ENCODE measurements around the gene IGF2BP1.

Gene IGF2BP1

DNA sequence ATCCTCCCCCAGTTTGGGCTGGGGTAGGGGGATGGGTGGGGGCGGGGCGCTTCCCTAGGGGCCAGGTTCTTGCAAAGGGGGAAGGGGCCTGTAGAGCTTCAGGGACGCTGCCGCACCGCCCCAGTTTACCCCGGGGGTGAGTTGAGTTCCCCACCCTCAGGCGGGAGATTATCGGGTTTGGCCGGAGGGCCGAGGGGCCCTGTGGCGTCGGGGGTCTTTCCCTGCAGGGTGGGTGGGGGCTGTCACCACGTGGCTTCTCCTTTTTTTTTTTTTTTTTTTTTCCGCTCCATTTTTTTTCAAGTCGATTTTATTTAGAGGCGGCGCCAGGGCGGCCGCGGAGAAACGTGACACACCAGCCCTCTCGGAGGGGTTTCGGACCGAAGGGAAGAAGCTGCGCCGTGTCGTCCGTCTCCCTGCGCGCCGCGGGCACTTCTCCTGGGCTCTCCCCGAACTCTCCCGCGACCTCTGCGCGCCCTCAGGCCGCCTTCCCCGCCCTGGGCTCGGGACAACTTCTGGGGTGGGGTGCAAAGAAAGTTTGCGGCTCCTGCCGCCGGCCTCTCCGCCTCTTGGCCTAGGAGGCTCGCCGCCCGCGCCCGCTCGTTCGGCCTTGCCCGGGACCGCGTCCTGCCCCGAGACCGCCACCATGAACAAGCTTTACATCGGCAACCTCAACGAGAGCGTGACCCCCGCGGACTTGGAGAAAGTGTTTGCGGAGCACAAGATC lies at the start of gene IGF2BP1:
TSS of gene IGF2BP1 (plus strand) at position 283 of the 724 bp plus-strand sequence. CDS start at position 644, 361 bp downstream.
- peak; percentile 97 for DNase-seq (ENCODE audit: low spot score)

DNA sequence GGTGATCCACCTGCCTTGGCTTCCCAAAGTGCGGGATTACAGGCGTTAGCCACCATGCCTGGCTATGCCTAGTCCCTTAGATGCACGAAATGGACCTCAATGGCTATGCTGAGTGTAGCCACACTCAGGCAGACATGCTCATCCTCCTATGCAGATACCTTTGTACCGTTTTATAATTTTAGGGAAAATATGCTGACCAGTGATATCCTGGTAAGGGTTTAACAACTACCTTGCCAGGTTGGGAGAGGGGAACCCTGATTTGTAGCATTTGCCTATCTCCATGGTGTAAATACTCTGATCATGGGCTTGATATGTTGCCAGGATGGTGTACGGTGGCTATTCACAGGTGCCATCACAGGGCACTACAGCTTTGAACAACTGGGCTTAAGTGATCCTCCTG lies 45.6 kb upstream of the IGF2BP1 start:
- DNase-seq (ENCODE audit: low spot score), result no peak

DNA sequence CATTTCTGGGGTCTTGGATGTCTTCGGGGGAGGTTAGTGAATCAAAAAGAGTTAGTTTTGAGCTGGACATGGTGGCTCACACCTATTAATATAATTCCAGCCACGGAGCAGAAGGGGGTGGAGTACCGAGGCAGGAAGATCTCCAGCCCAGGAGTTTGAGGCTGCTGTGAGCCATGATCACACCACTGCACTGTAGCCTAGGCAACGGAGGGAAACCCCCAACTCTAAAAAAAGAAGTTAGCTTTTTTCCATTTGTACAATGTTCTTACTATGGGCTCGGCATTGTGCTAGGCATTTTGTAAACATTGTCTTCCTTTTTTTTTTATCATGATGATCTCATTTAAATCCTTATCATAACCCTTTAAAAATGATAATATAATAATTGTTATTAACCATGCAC lies 44.3 kb upstream of the IGF2BP1 start:
- DNase-seq (ENCODE audit: low spot score), result no peak

DNA sequence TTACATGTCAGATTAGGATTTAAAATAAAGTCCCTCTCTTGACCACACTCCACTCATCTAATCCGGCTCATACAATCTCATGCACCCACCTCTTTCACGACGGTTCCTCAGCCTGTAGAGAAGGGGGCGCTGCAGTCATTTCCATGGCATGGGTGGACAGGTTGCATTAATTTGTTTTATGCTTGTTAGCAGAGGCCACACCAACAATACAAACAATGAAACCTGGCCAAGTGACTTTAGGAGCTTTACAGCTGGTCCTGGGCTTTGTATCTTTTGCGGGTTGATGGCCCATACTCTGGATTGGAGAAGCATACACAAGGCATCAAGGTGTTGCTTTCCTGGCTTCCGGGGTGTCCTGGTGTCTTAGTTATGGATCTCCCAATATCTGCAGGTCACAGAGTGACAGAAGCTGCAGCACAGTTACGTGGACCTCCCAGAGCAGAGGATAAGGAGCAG lies 42.9 kb upstream of the IGF2BP1 start:
- peak; percentile 72 for DNase-seq (ENCODE audit: low spot score)

DNA sequence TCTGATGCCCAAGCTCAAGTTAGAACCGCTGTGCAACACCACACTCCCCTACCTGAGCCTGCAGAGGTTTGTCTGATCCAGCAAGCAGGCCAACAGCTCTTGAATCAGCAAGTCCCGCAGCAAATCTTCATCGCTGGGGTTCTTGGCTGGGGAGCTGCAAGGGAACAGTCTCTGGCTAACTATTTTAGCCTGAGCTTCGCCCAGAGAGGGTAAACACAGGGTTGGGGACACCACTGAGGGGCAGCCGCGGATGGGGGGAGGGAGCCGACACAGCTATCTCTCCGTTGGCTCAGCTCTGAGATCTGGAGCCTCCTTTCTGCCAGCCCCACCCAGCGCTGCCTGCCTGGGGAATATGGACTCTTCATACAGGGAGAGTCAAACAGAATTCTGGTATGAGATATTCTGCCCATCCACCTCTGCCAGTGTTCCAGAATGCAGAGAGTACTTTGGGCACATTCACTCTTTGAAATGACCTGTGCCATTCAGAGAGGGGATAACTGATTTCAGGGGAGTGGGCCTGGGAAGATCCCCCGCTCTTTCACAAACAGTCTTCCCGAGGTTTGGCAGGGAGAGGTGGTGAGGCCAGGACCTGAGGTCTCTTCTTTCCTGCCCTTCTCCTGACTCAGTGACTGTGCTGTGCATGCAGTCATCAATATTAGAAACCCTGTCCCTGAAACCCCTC lies 36.2 kb upstream of the IGF2BP1 start:
- peak; percentile 61 for DNase-seq (ENCODE audit: low spot score)

DNA sequence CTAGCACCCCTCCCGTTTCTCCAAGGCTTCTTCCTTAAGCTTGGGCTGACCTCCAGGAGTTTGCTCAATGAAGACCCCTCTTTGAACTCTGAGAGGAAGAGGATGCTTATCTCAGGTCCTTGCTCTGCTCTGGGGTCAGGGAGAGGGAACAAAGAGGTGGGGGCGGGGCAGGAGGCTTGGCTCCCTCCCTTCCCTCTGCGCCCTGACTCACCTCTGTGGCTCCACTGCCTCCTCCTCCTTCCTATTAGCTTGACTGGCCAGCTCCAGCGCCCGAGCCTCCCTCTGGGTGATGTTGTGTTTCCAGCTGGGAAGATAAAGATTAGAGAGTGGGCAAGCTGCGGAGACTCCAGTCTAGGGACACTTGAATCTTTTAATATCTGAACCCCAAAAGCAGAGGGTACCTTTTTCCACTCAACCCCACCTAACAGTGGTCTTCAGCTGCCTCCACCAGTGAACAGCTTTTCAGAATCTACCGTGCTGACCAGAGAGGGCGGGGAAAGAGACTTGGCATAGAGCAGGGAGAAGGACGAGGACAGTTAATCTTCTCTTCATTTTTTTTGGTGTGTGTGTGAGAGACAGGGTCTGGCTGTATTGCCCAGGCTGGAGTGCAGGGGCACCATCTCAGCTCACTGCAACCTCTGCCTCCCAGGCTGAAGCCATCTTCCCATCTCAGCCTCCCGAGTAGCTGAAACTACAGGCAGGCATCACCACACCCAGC lies 35.5 kb upstream of the IGF2BP1 start:
- peak; percentile 74 for DNase-seq (ENCODE audit: low spot score)

DNA sequence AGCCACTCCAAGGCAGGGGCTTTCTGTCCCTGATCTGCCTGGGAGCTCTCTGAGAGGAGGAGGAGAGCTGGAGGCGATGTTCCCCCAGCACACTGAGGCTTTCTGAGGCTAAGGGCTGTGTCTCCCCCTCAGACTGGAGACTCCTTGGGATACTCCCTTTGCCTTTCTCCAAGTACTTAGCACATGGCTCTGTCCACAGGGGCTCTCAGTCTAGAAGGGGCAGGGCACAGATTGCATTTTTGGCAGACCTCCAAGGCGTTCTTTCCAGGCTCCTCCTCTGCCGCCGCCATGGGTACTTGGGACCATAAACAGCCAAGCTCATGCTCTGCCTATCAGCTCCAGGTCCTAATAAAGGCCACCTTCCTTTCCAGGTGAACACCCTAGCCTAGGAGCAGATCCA lies 27.0 kb upstream of the IGF2BP1 start:
- no peak for DNase-seq (ENCODE audit: low spot score)

DNA sequence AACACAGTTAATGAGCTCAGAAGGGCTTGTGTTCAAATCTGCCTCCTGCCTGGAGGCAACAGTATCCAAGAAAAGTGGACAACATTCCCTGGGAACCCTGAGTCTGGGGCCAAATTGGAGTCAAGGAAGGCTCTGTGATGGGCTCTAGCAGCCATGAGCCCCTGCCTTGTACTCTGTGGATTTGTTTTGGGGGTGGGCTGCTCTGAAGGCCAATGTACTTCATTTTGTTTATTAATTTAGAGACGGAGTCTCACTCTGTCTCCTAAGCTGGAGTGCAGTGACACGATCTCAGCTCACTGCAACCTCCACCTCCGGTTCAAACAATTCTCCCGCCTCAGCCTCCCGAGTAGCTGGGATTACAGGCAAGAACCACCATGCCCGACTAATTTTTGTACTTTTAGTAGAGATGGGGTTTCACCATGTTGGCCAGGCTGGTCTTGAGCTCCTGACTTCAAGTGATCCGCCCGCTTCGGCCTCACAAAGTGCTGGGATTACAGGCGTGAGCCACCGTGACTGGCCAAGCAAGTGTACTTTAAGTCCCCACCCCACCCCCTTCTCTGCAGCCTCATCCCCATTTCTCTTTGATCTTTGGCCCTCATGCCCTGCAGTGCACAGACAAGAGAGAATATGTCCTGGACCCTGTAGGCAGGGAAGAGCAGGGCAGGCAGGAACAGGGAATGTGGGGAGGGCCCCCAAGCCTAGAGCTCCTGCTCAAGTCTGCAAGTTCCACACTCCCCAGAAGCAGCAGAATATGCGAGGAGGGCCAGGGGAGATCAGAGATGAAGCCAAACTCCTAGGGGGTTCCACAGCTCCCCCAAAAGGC lies 26.1 kb upstream of the IGF2BP1 start:
- peak; percentile 74 for DNase-seq (ENCODE audit: low spot score)

DNA sequence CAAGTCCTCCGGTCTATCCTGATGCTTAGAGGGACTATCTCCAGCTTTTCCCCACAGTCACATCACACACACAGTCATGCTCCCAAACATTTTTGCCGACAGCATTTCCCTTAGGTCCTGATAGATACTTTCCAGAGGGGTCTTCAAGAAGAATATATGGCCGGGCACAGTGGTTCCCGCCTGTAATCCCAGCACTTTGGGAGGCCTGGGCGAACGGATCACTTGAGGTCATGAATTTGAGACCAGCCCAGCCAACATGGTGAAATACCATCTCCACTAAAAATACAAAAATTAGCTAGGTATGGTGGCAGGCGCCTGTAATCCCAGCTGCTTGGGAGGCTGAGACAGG lies 24.5 kb upstream of the IGF2BP1 start:
- no peak for DNase-seq (ENCODE audit: low spot score)

DNA sequence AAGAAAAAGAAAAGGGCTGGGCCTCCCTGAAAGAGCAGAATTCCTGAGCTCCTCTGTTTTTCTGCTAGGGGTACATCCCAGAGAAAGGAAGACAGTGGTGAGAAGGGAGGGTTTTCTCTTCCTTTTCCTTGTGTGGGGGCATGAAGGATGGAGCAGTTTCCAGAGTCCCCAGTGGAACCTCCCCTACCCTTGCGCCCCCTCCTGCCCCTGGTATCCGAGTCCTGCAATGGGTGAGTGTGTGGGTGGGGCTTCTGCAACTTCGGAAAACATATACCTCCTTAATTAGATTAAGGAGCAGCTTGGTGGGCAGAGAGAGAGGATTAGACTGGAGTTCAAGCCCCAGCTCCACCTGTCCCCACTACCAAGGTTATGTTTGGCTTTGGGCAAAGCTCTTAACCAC lies 23.4 kb upstream of the IGF2BP1 start:
- DNase-seq (ENCODE audit: low spot score), result no peak

DNA sequence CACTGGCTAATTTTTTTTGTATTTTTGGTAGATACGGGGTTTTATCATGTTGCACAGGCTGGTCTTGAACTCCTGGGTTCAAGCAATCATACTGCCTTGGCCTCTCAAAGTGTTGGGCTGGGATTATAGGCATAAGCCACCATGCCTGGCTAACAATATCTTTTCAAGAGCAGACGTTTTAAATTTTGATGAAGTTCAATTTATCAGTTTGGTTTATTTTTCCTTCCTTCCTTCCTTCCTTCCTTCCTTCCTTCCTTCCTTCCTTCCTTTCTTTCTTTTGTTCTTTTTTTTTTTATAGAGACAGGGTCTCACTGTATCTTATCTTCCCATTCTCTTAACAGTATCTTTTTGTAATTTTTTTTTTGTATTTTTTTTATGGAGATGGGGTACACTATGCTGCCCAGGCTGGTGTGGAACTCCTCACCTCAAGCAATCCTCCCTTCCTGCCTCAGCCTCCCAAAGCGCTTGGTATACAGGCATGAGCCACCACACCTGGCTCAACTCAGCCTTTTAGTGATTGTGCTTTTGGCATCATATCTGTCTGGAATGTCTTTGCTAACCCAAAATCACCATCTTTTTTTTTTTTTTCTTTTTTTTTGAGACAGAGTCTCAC lies 15.2 kb upstream of the IGF2BP1 start:
- DNase-seq (ENCODE audit: low spot score), result peak; percentile 10

DNA sequence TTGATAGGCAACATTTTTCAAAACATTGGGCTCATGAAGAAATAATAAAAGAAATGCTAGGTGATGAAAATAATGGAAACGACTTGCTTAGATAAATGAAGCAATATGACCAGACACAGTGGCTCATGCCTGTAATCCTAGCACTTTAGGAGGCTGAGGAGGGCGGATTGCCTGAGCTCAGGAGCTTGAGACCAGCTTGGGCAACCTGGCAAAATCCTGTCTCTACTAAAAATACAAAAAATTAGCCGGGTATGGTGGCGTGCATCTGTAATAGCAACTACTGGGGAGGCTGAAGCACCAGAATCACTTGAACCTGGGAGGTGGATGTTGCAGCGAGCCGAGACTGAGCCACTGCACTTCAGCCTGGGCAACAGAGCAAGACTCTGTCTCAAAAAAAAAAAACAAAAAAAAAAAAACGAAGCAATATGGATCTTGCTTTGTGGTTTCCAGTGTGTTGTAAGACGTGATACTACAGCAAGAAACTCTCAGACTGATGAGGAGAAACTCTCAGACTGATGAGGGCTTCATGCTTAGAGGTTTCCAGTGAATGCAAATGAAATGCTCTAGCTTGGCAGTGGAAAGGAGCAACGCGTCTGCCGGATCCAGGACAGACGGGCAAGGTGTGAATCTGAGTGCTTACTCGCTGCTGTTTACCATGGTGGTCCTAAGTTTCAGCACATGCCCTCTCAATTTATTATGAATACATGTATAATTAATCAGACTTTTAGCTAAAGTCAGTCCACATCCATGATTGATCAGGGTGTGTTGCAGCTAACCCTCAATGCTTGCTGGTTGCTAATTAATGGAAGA lies 11.5 kb upstream of the IGF2BP1 start:
- peak; percentile 36 for DNase-seq (ENCODE audit: low spot score)

DNA sequence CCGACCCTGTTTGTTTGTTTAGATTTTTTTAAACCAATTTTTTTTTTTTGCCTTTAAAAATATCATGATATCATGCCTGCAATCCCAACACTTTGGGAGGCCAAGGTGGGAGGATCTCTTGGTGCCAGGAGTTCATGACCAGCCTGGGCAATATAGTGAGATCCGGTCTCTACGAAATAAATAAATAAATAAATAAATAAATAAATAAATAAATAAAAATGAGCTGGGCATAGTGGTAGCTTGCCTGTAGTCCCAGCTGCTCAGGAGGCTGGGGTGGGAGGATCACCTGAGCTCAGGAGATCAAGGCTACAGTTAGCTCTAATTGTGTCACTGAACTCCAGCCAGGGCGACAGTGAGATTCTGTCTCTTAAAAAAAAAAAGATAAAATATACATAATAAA lies 8.1 kb upstream of the IGF2BP1 start:
- peak; percentile 9 for DNase-seq (ENCODE audit: low spot score)

DNA sequence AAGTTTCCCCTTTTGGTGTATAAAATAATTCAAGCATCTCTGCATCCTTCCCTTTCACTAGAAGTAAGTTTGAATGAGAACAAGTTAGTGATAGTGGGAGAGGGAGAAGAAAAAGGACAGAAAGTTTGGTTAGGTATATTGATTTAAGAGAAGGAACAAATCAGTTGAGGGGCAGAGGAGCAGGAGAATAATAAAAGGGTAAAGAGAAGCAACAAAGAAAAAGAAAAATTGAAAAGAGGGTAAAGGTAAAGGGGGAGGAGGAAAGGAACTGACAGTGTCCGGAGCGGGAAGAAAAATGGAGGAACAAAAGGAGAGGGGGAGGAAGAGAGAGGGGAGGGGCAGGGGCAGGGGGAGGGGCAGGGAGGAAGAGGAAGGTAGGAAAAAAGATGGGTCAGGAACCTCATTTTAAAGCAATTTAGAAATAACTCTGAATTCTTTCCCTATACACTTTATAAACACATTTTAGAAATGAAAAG lies 6.3 kb upstream of the IGF2BP1 start:
- DNase-seq (ENCODE audit: low spot score), result peak; percentile 50

DNA sequence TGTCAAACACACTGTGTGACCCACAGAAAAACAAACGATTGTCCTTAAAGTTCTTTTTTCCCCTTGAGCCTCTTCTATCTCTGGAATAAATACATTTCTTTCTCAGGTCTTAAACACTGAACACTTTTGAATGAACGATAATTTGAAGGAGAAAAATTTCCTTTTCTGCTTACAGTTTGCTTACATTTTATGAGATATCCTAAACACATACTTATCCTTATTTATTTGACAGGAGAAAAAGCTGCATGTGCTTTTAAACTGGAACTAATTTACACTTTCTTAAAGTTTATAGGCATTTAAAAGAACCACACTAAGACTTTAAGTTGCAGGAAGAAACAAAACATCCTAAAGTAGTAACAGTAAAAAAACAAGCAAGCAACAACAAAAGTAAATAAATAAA lies 4.7 kb upstream of the IGF2BP1 start:
- DNase-seq (ENCODE audit: low spot score), result no peak

DNA sequence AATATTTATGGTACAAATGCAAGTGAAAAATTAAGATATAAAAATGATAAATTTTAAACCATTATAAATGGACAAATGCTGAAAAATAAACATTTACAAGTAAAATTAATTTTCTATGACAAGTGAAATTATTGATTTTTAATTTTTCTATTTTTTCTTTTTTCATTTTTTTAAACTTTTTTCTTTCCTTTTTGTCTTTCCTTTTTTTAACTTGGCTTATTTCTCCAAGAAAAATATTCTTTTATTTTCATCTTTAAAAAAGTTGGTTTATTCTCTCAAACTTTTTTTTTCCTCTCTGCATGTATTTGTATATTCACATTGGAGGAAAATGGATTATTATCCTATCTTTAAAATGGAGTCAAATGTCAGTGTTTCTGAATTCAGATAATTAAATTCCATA lies 3.9 kb upstream of the IGF2BP1 start:
- DNase-seq (ENCODE audit: low spot score), result no peak

DNA sequence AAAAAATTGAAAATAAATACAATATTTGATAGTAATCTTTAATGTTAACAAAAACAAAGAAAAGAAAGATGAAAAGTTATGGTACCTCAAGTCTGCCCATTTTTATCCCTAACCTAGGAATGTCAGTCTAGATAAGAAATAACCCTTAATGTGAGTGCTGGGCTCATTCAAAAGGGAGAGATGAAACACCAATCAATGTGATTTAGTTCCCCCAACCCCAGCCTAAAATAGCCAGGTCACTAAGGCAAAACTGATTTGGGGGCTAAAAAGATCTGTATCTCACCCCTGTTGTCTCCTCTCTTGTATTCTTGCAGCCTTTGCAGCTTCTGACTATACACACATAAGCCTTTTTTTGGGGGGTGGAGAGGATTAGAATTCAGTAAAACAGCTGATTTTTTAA lies 3.2 kb upstream of the IGF2BP1 start:
- no peak for DNase-seq (ENCODE audit: low spot score)

DNA sequence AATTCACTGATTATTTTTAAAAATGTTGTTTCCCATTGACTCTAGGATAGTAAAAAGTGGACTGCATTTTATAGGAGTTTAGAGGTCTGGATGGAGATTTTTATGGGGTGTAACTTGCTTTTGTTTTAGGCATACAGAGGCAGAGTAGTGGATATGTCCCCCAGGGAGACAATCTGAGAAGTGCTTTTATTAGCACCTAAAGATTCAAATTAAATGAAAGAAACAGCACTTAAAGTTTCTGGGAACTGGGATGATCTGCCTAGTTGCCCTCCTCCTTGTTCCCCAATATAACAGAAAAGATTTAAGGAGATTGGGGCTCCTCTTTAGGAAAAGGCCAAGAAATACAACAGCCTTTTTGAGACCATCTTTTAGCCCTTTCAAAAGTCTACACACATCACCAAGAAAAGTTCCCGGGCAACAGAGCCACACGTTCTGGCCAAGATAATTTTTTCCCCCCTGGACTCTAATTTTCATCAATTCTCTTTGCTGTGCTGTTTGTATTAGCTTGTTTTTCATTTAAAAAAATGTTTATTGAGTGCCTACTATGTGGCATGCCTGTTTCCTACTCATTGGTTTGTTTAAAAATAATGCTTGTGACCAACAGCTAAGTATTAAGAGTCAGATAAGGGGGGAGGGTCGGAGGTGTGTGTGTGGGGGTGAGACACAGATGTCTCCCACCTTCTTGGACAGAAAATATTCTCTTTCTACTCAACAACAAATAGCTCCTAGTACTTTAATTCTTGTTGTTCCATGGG lies 2.5 kb upstream of the IGF2BP1 start:
- no peak for DNase-seq (ENCODE audit: low spot score)

DNA sequence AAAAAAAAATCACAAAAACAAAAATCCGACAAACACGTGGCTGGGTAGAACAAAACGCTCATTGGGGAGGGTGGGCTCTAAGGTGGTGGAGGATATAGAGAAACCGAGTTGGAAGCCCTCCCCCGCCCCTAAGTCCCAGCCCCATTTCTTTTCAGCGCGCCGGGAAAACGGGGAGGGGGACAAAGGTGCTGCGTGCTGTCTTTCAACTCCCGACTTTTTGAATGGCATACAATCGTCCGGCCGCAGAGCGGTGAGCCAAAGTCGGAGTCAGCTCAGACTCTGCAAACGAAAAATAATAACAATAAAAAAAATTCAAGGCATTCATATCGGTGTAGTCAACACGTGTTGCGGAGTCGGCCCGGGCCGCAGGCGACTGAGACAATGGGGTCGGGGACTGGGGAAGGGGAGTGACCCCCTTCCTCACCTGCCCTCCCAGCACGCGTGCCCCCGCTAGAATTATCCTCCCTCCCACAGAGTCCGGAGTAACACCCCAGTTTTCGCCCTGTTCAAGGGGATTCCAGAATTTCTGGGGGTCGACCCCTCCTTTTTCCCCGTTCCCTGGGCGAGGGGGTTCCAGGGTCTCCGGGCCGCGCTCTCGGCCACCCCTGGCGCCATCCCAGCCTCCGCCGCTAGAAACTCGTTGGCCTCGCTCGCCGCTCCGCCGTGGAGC lies 1.7 kb upstream of the IGF2BP1 start:
- DNase-seq (ENCODE audit: low spot score), result peak; percentile 85

All from ecto neural progenitor cell (in vitro differentiated cells).